CD4-positive, alpha-beta T cell treated with Interleukin-10 for 1 hour (primary cell): ENCODE results near the gene NASP.

Experiments used
- DNase-seq: peaks from one replicate; pipeline ENCODE4 v3.0.0-alpha.2; 2020

NASP gene

GRCh38 chr1:45620588-45621500, 37.0 kb downstream of the NASP start:
- DNase-seq = no peak

- DNase-seq = no peak
Observed at GRCh38 chr1:45621501-45621836, 37.6 kb downstream of the NASP start.

- DNase-seq = no peak
Observed at GRCh38 chr1:45621895-45622523, 38.2 kb downstream of the NASP start.

- no peak for DNase-seq
Observed at GRCh38 chr1:45622524-45623394, 38.9 kb downstream of the NASP start.

- no peak for DNase-seq
Observed at GRCh38 chr1:45623972-45624371, 40.1 kb downstream of the NASP start, which contains the start of gene CCDC17. Gene CCDC17 (minus strand): TSS chr1:45624054. CDS start chr1:45623909, 145 bp downstream.

- no peak for DNase-seq
Observed at GRCh38 chr1:45629035-45629434, 45.2 kb downstream of the NASP start.

GRCh38 chr1:45630429-45630828, 46.6 kb downstream of the NASP start:
- DNase-seq = no peak

- DNase-seq = no peak
Observed at GRCh38 chr1:45635211-45635610, 51.4 kb downstream of the NASP start.

GRCh38 chr1:45640293-45640692, 56.5 kb downstream of the NASP start:
- DNase-seq = no peak

- DNase-seq = no peak
Observed at GRCh38 chr1:45643321-45643720, 59.5 kb downstream of the NASP start.

- DNase-seq = no peak
Observed at GRCh38 chr1:45643978-45644377, 60.1 kb downstream of the NASP start.

GRCh38 chr1:45644661-45645060, 60.8 kb downstream of the NASP start:
- DNase-seq = no peak

- DNase-seq = no peak
Observed at GRCh38 chr1:45647248-45648021, 63.6 kb downstream of the NASP start.

GRCh38 chr1:45654540-45655280, 70.9 kb downstream of the NASP start:
- DNase-seq = no peak

GRCh38 chr1:45656573-45657226, 72.9 kb downstream of the NASP start:
- DNase-seq = no peak

GRCh38 chr1:45658171-45658570, 74.3 kb downstream of the NASP start:
- no peak for DNase-seq

- DNase-seq = no peak
Observed at GRCh38 chr1:45659222-45659621, 75.4 kb downstream of the NASP start.

- no peak for DNase-seq
Observed at GRCh38 chr1:45660336-45660735, 76.5 kb downstream of the NASP start.

GRCh38 chr1:45666836-45667235, 83.0 kb downstream of the NASP start:
- no peak for DNase-seq

- DNase-seq = no peak
Observed at GRCh38 chr1:45667321-45668111, 83.7 kb downstream of the NASP start.
